Keratinocyte (primary cell): ENCODE results near the gene SNRNP25.

Experiments used
- CTCF ChIP-seq, 3 experiments: IDR thresholded peaks in 1 of 3; conservative IDR thresholded peaks in 1 of 3; optimal IDR thresholded peaks in 1 of 3; 2 replicates in 2 of 3; 3 replicates in 1 of 3; pipeline versions ENCODE3 to v1.5.1; 2011; ENCODE audit warnings: low read length in 3 of 3, mild to moderate bottlenecking in 3 of 3, moderate library complexity in 2 of 3, control low read depth in 1 of 3, inconsistent platforms in 1 of 3; ENCODE audit not compliant: insufficient read depth in 2 of 3; ENCODE audit errors: extremely low read depth in 1 of 3
- EZH2 ChIP-seq: IDR thresholded peaks from one replicate; pipeline ENCODE4 v1.6.1; 2012; ENCODE audit warnings: inconsistent platforms, mild to moderate bottlenecking, low read length, moderate library complexity

GRCh38 chr16:41439-42068 lies 12.1 kb upstream of the SNRNP25 start:
- TF ChIP-seq EZH2 (no peak), CTCF (optimal IDR thresholded peaks at IDR 0.05 in 1 of 3, IDR thresholded peaks at IDR 0.05 in 1 of 3, conservative IDR thresholded peaks at IDR 0.05 in 1 of 3; ENCODE audit: extremely low read depth in 1 of 3, insufficient read depth in 2 of 3, low read length in 3 of 3) (no peak)
